HL-60/S4 treated with retinoic acid at 250 ng/mL for 4 days and 3 days (cell line): ENCODE measurements around the gene STAG2.

Experiments
- in situ Hi-C: fragments of 300-500 bp; cut with MboI; formaldehyde crosslinking; loops from 2 replicates; pipeline ENCODE4 v1.7.0; 2022; ENCODE audit warnings: low sequenced_read_pairs

STAG2 gene

DNA sequence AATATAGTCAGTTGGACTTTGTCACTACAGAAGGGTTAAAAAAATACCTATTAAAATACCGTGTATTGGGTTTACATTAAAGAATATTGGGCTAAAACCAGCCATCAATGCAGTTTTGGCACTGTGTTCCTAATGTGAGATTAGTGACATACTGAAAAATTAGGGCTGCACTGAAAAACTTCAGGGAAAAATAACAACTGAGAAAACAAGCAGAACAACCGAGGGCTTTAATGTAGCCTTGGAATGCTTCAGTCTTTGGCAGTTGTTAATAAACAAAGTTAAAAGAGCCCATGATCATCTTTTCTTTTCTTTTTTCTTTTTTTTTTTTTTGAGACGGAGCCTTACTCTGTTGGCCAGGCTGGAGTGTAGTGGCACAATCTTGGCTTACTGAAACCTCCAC is 12.4 kb downstream of the STAG2 start:
- in situ Hi-C loops, result no loop called here

- in situ Hi-C loops, result no loop called here
These were observed 13.7 kb downstream of the STAG2 start for GRCh38 chrX:123975180-123975579.

GRCh38 chrX:123976706-123977316 is 15.3 kb downstream of the STAG2 start:
- in situ Hi-C loops, result no loop called here

DNA sequence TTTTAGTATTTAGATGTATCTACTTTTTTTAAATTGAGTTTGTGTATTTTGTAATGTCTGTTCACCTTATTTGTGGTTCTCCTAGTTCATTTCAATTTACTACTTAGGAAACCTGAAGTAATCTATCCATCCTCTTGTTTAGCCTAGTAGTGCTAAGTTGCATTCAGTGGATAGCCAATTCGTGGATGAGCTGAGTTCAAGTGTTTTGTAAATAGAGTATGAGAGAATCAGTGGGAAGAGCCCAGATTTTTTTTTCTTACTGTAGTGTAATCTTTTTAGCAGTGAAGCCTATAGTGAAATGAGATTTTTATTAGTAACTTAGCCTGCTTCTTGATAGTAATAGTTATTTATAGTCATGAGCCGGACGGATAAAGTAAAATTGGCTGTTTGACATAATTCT is 21.7 kb downstream of the STAG2 start:
- in situ Hi-C loops, result no loop called here

DNA sequence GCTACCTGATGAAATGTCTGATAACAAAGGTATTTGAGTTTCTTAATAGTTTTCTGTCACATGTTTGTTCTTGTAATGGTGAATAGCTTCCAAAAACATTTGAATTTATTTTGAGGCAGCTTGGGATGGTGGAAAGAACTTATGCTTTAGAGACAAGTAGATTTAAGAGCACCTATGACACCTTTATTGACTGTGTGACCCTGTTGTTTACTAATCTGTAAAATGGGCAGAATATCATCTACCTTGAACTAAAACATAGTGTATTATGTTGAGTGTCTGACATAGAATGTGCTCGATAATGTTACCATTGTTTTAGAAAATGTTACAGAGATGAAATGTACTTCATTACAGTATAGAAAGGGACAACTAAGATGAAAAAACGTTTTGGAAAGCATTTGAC is 24.9 kb downstream of the STAG2 start:
- in situ Hi-C loops, result no loop called here

- in situ Hi-C loops, result no loop called here
These were observed 27.1 kb downstream of the STAG2 start for GRCh38 chrX:123988423-123989111.

- in situ Hi-C loops, result no loop called here
These were observed 27.7 kb downstream of the STAG2 start for GRCh38 chrX:123989235-123989634.

- in situ Hi-C loops, result no loop called here
These were observed 28.7 kb downstream of the STAG2 start for GRCh38 chrX:123990169-123990568.

GRCh38 chrX:123990602-123991001 is 29.1 kb downstream of the STAG2 start:
- in situ Hi-C loops, result no loop called here

DNA sequence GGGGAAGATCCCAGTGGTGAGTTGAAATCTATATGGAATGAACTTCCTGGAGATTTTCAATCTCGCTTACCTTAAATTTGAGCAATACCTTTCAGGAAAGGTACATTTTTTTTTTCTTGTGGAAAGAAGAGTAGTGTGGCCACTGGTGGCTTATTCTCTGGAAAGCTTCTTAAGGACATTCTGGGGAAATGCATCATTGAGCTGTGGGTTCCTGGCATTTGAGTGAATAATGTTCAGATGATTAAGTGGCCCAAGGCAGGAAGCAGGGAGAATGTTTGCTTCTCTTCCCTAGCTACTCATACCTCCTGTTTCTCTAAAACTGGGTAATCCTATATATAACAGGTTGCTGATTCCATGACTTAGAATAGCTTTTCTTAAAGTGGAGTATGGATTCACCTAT is 31.8 kb downstream of the STAG2 start:
- in situ Hi-C loops, result no loop called here

GRCh38 chrX:123993904-123994635 is 32.6 kb downstream of the STAG2 start:
- in situ Hi-C loops, result no loop called here

DNA sequence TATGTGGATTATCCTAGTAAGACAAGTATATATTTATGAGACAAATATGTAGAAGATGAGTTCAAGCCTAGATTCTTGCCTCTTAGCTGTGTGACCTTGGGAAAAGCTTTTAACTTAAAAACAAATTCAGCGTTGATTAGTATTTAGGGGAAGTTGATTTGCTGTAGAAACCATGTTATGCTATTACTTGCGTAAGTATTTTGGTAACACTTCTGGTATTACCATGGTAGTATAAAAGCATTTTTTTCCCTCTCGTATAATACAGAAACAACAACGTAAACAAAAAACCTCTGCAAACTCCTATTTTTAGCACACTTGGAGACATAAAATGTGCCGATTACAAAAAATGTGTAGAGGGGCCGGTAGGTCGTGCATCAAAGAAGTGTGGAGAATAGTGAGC is 33.2 kb downstream of the STAG2 start:
- in situ Hi-C loops, result no loop called here

GRCh38 chrX:124001581-124001980 is 40.1 kb downstream of the STAG2 start:
- in situ Hi-C loops, result no loop called here

- in situ Hi-C loops, result no loop called here
These were observed 43.7 kb downstream of the STAG2 start for GRCh38 chrX:124005228-124005627.

GRCh38 chrX:124010157-124010556 is 48.7 kb downstream of the STAG2 start:
- in situ Hi-C loops, result no loop called here

DNA sequence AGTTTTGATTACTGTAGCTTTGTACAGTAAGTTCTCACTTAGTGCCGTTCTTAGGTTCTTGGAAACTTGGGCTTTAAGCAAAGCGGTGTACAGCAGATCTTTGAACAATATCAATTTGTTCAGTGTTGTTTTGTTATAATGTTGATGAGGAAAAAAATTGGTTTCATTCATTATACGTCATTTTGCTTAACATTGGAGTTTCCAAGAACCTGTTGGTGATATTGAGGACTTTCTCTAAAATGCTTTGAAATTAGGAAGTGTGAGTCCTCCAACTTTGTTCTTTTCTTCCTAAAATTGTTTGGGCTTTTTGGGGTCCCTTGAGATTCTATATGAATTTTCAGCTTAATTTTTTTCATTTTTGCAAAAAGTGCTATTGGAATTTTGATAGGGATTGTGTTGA is 49.1 kb downstream of the STAG2 start:
- in situ Hi-C loops, result no loop called here

GRCh38 chrX:124015721-124016120 is 54.2 kb downstream of the STAG2 start:
- in situ Hi-C loops, result no loop called here

DNA sequence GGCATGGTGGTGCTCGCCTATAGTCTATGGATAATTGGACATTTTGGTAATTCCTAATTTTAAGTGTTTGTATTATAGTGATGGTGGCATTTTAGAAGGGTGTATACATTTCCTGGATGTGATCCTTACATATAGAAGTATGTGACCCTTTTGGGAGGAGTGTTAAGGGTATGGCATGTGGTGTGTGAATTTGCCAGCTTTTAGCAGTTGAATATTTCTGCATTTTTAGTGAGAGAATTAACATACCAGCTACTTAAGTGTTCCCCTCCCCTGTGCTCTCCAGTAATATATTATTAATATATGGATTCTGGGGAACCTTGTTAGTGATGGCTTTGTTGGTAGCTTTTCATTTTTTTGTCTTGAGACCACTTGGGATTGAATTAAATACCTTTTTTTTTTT is 55.3 kb downstream of the STAG2 start:
- in situ Hi-C loops, result no loop called here

DNA sequence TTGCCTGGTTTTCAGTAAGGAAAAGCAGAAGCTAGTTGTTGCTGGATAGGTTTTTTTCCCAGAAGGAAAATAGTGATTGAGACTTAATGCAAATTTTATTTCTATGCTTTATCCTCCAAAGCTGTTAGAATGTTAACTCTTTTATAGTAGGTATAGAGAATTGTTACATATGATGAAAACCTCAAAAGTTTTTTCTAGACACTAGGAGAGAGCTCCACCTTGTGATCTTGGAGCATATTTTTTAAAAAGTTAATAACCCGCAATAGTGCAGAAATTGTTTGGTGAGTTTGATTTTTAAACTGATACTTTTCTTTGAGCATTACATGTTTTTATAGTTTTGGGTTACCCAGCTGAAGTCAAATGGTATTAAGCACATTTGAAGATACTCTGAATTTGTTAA is 56.5 kb downstream of the STAG2 start:
- in situ Hi-C loops, result no loop called here

- in situ Hi-C loops, result no loop called here
These were observed 62.3 kb downstream of the STAG2 start for GRCh38 chrX:124023838-124024238.

DNA sequence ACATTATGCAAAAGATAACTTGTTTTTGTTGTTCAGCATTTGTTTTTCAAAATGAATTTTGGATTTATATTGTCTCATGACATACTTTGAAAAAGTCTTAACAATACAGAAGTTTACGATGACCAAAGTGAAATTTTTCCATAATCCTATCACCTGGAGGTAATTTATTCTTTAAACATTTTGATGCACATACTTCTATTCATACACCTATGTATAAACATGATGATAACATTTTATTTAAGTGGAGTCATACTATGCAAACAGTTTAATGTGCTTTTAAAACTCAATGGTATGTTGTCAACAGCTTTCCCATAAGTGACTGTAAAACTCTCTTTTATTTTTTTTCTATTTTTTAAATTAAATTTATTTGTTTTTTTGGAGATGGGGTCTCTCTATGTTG is 65.0 kb downstream of the STAG2 start:
- in situ Hi-C loops, result no loop called here

- in situ Hi-C loops, result no loop called here
These were observed 66.7 kb downstream of the STAG2 start for GRCh38 chrX:124028182-124028581.
